Fibroblast of lung (primary cell): ENCODE results near the gene GBX2. TPM values are rescaled to one million over a fixed set of nuclear protein-coding genes. Genes with fewer than 3 reads are reported as not detected.

Experiments
- DNase-seq, 2 donors: peaks; one replicate each; pipeline versions ENCODE4 v3.0.0 to v3.0.0-alpha.2; 2010; ENCODE audit warnings: low read depth in 2 of 2
- H2AFZ ChIP-seq: 2 replicates; pipeline ENCODE4 v1.5.1; 2012; ENCODE audit warnings: low read length, control low read depth, inconsistent platforms
- H3K27ac ChIP-seq: 2 replicates; pipeline ENCODE4 v1.5.1; 2011; ENCODE audit warnings: low read length, control low read depth; ENCODE audit not compliant: insufficient read depth
- H3K27me3 ChIP-seq: 2 replicates; pipeline ENCODE4 v1.5.1; 2011; ENCODE audit warnings: mild to moderate bottlenecking, low read length; ENCODE audit not compliant: control insufficient read depth, insufficient read depth
- H3K36me3 ChIP-seq: 2 replicates; pipeline ENCODE4 v1.5.1; 2011; ENCODE audit warnings: low read length; ENCODE audit not compliant: control insufficient read depth, insufficient read depth
- H3K4me1 ChIP-seq: 2 replicates; pipeline ENCODE4 v1.5.1; 2011; ENCODE audit warnings: low read length; ENCODE audit not compliant: control insufficient read depth, insufficient read depth; ENCODE audit errors: extremely low read depth
- H3K4me2 ChIP-seq: 2 replicates; pipeline ENCODE4 v1.5.1; 2011; ENCODE audit warnings: low read length, control low read depth; ENCODE audit not compliant: insufficient read depth; ENCODE audit errors: extremely low read depth
- H3K4me3 ChIP-seq, 4 experiments: fragments of 200-600 bp in 1 of 4; sonication (generic) in 1 of 4; replicated peaks in 1 of 4; 2 replicates each; pipeline ENCODE4 v1.5.1; 2011 to 2016; ENCODE audit warnings: low read length in 4 of 4, low read depth in 3 of 4, mild to moderate bottlenecking in 3 of 4, control low read depth in 2 of 4, inconsistent platforms in 1 of 4, mixed read lengths in 1 of 4; ENCODE audit not compliant: insufficient read depth in 1 of 4; ENCODE audit errors: control extremely low read depth in 1 of 4
- H3K79me2 ChIP-seq: 2 replicates; pipeline ENCODE4 v1.5.1; 2012; ENCODE audit warnings: mild to moderate bottlenecking, low read length, inconsistent platforms; ENCODE audit not compliant: control insufficient read depth, insufficient read depth
- H3K9ac ChIP-seq: 2 replicates; pipeline ENCODE4 v1.5.1; 2011; ENCODE audit warnings: mild to moderate bottlenecking, low read length, control low read depth; ENCODE audit not compliant: insufficient read depth
- H3K9me3 ChIP-seq: 2 replicates; pipeline ENCODE4 v1.5.1; 2012; ENCODE audit warnings: low read depth, low read length; ENCODE audit not compliant: control insufficient read depth, insufficient read depth
- H4K20me1 ChIP-seq: 2 replicates; pipeline ENCODE4 v1.5.1; 2011; ENCODE audit warnings: low read length; ENCODE audit not compliant: control insufficient read depth, insufficient read depth; ENCODE audit errors: extremely low read depth
- CTCF ChIP-seq, 2 donors: IDR thresholded peaks in 1 of 2; conservative IDR thresholded peaks in 1 of 2; 1 replicate in 1 of 2; 2 replicates in 1 of 2; pipeline ENCODE4 v1.5.1; 2011 to 2012; ENCODE audit warnings: low read length in 2 of 2, control low read depth in 1 of 2, inconsistent platforms in 1 of 2, low read depth in 1 of 2, mild to moderate bottlenecking in 1 of 2
- EZH2 ChIP-seq: IDR thresholded peaks from 2 replicates; pipeline ENCODE4 v1.5.1; 2012; ENCODE audit warnings: low read length, control low read depth, mild to moderate bottlenecking; ENCODE audit errors: missing control alignments
- polyA plus RNA-seq, 2 donors: library from polyadenylated mRNA; depleted of rRNA in 1 of 2; stranded (reverse) in 1 of 2; unstranded in 1 of 2; fragments of >200 nt; gene quantifications; 2 replicates each; pipeline ENCODE4 v1.2.1, GENCODE V29; 2011 to 2012; ENCODE audit warnings: missing spikeins in 1 of 2
- total RNA-seq: library from RNA; depleted of rRNA; stranded (reverse); fragments of >200 nt; gene quantifications from 2 replicates; pipeline ENCODE4 v1.2.1, GENCODE V29; 2014

The GBX2 gene
- total and polyA plus RNA-seq, 2 donors (not counting 1 experiment from before 2014, with no cell fraction given): 0.25 TPM; not detected in 1

GRCh38 chr2:236137066-236137465 is 31.1 kb downstream of the GBX2 start:
- no peaks in the 10 kb centered on the region for H3K27me3 ChIP-seq
- H3K4me2 ChIP-seq: no peak overlapping the region
- no peak overlapping the region for H3K27ac ChIP-seq
- H2AFZ ChIP-seq: no peak overlapping the region
- H3K79me2 ChIP-seq: no peaks in the 10 kb centered on the region
- no peaks in the 10 kb centered on the region for H3K9me3 ChIP-seq
- DNase-seq: no peak
- H3K9ac ChIP-seq: no peak overlapping the region
- H3K4me1 ChIP-seq: no peaks in the 10 kb centered on the region
- TF ChIP-seq EZH2 (no peak), CTCF (conservative IDR thresholded peaks at IDR 0.05 in 1 of 2, IDR thresholded peaks at IDR 0.05 in 1 of 2; ENCODE audit: low read depth in 1 of 2, low read length in 2 of 2) (no peak)
- no peaks in the 10 kb centered on the region for H3K36me3 ChIP-seq
- no peaks in the 10 kb centered on the region for H4K20me1 ChIP-seq
- H3K4me3 ChIP-seq: no peak overlapping the region

- H3K9me3 ChIP-seq: no peaks in the 10 kb centered on the region
- DNase-seq: no peak
- TF ChIP-seq EZH2 (no peak), CTCF (conservative IDR thresholded peaks at IDR 0.05 in 1 of 2, IDR thresholded peaks at IDR 0.05 in 1 of 2; ENCODE audit: low read depth in 1 of 2, low read length in 2 of 2) (no peak)
- H3K9ac ChIP-seq: no peak overlapping the region
- no peak overlapping the region for H2AFZ ChIP-seq
- no peaks in the 10 kb centered on the region for H3K4me1 ChIP-seq
- H3K27ac ChIP-seq: no peak overlapping the region
- H3K27me3 ChIP-seq: no peaks in the 10 kb centered on the region
- H3K4me3 ChIP-seq: no peak overlapping the region
- no peaks in the 10 kb centered on the region for H3K79me2 ChIP-seq
- H4K20me1 ChIP-seq: no peaks in the 10 kb centered on the region
- no peak overlapping the region for H3K4me2 ChIP-seq
- no peaks in the 10 kb centered on the region for H3K36me3 ChIP-seq
Measured at GRCh38 chr2:236136538-236136937, 31.6 kb downstream of the GBX2 start.

GRCh38 chr2:236133410-236134012 is 34.7 kb downstream of the GBX2 start:
- Histone ChIP-seq H3K4me3 (no peak overlapping the region), H3K4me1 (no peaks in the 10 kb centered on the region), H2AFZ (no peak overlapping the region), H3K9me3 (no peaks in the 10 kb centered on the region), H3K27me3 (no peaks in the 10 kb centered on the region), H3K79me2 (no peaks in the 10 kb centered on the region), H3K9ac (no peak overlapping the region), H3K27ac (no peak overlapping the region), H4K20me1 (no peaks in the 10 kb centered on the region), H3K4me2 (no peak overlapping the region), H3K36me3 (no peaks in the 10 kb centered on the region)
- no peak for DNase-seq
- TF ChIP-seq CTCF (conservative IDR thresholded peaks at IDR 0.05 in 1 of 2, IDR thresholded peaks at IDR 0.05 in 1 of 2; ENCODE audit: low read depth in 1 of 2, low read length in 2 of 2): no peak
- TF ChIP-seq EZH2: no peak
